ENCODE results near the gene TEPSIN.

Gene TEPSIN

GRCh38 chr17:81187586-81188490 is 51.0 kb downstream of the TEPSIN start:
- no peak overlapping the region for H3K4me3 Mint-ChIP-seq
- no peaks in the 10 kb centered on the region for H3K36me3 Mint-ChIP-seq
- no peaks in the 10 kb centered on the region for H3K9me3 Mint-ChIP-seq
- no peaks in the 10 kb centered on the region for H3K4me1 Mint-ChIP-seq
- DNase-seq (ENCODE audit: low spot score in 2 of 2) (no peak), ATAC-seq (no peak)
- no peak overlapping the region for H3K27ac Mint-ChIP-seq

DNA sequence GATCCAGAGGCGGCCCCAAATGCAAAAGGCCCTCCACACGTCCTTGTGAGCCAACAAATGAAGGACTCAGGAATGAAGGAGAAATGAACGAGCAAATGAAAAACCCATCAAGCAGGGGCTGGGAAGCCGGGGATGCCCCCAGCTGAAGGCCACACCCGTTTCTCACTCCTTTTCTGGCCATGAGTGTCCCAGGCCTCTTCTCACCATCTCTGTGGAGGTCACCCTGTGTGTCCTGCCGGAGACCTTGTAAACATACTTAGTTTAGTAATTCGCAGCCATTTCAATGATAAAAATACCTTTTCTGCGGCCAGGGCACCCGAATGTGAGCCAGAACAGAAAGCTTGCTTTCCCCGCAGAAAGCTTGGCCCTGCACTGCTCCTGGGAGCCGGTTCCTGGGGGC is 51.7 kb downstream of the TEPSIN start:
- no peak overlapping the region for H3K27ac Mint-ChIP-seq
- no peaks in the 10 kb centered on the region for H3K4me1 Mint-ChIP-seq
- DNase-seq (ENCODE audit: low spot score in 2 of 2) (no peak), ATAC-seq (no peak)
- no peak overlapping the region for H3K4me3 Mint-ChIP-seq
- H3K36me3 Mint-ChIP-seq: no peaks in the 10 kb centered on the region
- H3K9me3 Mint-ChIP-seq: no peaks in the 10 kb centered on the region

- ATAC-seq (no peak), DNase-seq (ENCODE audit: low spot score in 2 of 2) (no peak)
- Mint-ChIP-seq H3K4me3 (no peak overlapping the region), H3K9me3 (no peaks in the 10 kb centered on the region), H3K36me3 (no peaks in the 10 kb centered on the region), H3K27ac (no peak overlapping the region), H3K4me1 (no peaks in the 10 kb centered on the region)
These were observed 52.7 kb downstream of the TEPSIN start for GRCh38 chr17:81186203-81186602.

- ATAC-seq: no peak
- no peak for DNase-seq (ENCODE audit: low spot score in 2 of 2)
- Mint-ChIP-seq H3K27ac (no peak overlapping the region), H3K36me3 (no peaks in the 10 kb centered on the region), H3K4me3 (no peak overlapping the region), H3K4me1 (no peaks in the 10 kb centered on the region), H3K9me3 (no peaks in the 10 kb centered on the region)
These were observed 54.3 kb downstream of the TEPSIN start for GRCh38 chr17:81184555-81184954.

GRCh38 chr17:81183807-81184206 is 55.0 kb downstream of the TEPSIN start:
- no peak for ATAC-seq

GRCh38 chr17:81183316-81183715 is 55.5 kb downstream of the TEPSIN start:
- H3K4me1 Mint-ChIP-seq: no peaks in the 10 kb centered on the region
- no peaks in the 10 kb centered on the region for H3K36me3 Mint-ChIP-seq
- no peaks in the 10 kb centered on the region for H3K9me3 Mint-ChIP-seq
- no peak overlapping the region for H3K27ac Mint-ChIP-seq
- DNase-seq (ENCODE audit: low spot score in 2 of 2) (no peak), ATAC-seq (no peak)
- no peak overlapping the region for H3K4me3 Mint-ChIP-seq

More at GRCh38 chr17:81183807-81184206, 55.0 kb downstream of the TEPSIN start:
- no peak for DNase-seq (ENCODE audit: low spot score in 2 of 2)
- Mint-ChIP-seq H3K36me3 (no peaks in the 10 kb centered on the region), H3K4me1 (no peaks in the 10 kb centered on the region), H3K9me3 (no peaks in the 10 kb centered on the region), H3K4me3 (no peak overlapping the region), H3K27ac (no peak overlapping the region)

- H3K4me3 Mint-ChIP-seq: no peak overlapping the region
- H3K9me3 Mint-ChIP-seq: no peaks in the 10 kb centered on the region
These were observed 56.3 kb downstream of the TEPSIN start for GRCh38 chr17:81182596-81182995.

GRCh38 chr17:81181811-81182185 is 57.1 kb downstream of the TEPSIN start:
- Mint-ChIP-seq H3K4me3 (no peak overlapping the region), H3K27ac (no peak overlapping the region), H3K36me3 (no peaks in the 10 kb centered on the region), H3K9me3 (no peaks in the 10 kb centered on the region), H3K4me1 (no peaks in the 10 kb centered on the region)
- DNase-seq (ENCODE audit: low spot score in 2 of 2) (no peak), ATAC-seq (no peak)

More at GRCh38 chr17:81182596-81182995, 56.3 kb downstream of the TEPSIN start:
- Mint-ChIP-seq H3K36me3 (no peaks in the 10 kb centered on the region), H3K27ac (no peak overlapping the region), H3K4me1 (no peaks in the 10 kb centered on the region)
- ATAC-seq (no peak), DNase-seq (ENCODE audit: low spot score in 2 of 2) (no peak)

- Mint-ChIP-seq H3K4me3 (no peak overlapping the region), H3K27ac (no peak overlapping the region), H3K9me3 (no peaks in the 10 kb centered on the region), H3K36me3 (no peaks in the 10 kb centered on the region), H3K4me1 (no peaks in the 10 kb centered on the region)
- DNase-seq (ENCODE audit: low spot score in 2 of 2) (no peak), ATAC-seq (no peak)
These were observed 57.7 kb downstream of the TEPSIN start for GRCh38 chr17:81180836-81181810.

DNA sequence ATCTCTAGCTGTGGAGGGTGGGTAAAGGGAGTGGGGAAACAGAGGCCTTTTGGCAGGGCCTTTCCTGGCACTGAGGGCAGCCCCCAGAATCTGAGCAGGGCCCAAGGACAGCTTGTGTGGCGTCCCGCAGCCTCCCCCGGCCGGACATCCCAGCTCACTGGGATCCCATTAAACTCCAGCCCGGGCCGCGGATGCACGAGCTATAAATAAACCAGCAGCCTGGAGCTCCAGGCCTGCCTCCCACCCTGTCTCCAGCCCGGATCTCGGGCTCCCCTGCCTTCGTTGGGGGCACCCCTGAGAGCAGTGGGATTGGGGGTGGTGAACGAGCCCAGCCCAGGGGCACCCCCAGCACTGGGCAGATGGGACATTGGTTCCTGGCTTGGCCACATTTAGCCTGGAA is 59.0 kb downstream of the TEPSIN start:
- DNase-seq (ENCODE audit: low spot score in 2 of 2) (no peak), ATAC-seq (no peak)
- Mint-ChIP-seq H3K9me3 (no peaks in the 10 kb centered on the region), H3K4me1 (no peaks in the 10 kb centered on the region), H3K36me3 (no peaks in the 10 kb centered on the region), H3K4me3 (no peak overlapping the region), H3K27ac (no peak overlapping the region)

GRCh38 chr17:81179220-81179619 is 59.6 kb downstream of the TEPSIN start:
- ATAC-seq (peak; percentile 29), DNase-seq (ENCODE audit: low spot score in 2 of 2) (no peak)
- H3K27ac Mint-ChIP-seq: no peak overlapping the region
- H3K4me1 Mint-ChIP-seq: no peaks in the 10 kb centered on the region
- H3K4me3 Mint-ChIP-seq: no peak overlapping the region
- no peaks in the 10 kb centered on the region for H3K36me3 Mint-ChIP-seq
- no peaks in the 10 kb centered on the region for H3K9me3 Mint-ChIP-seq

Measured in stimulated activated effector memory CD8-positive, alpha-beta T cell treated with anti-CD3 and anti-CD28 coated beads, Interleukin-12 subunit alpha, Interleukin-12 subunit beta, amount 100 ng/mL, for 72 hours (primary cell).